Neural cell (in vitro differentiated cells): Measurements from ENCODE around the gene SPON1. TPM values are rescaled to one million over a fixed set of nuclear protein-coding genes. Genes with fewer than 3 reads are reported as not detected.

Experiments used
- H2AFZ ChIP-seq: fragments of 200-600, 300-800 bp; sonication (generic), shearing (Covaris generic); 2 replicates; pipeline ENCODE4 v1.6.0; 2014; ENCODE audit warnings: low read depth, mild to moderate bottlenecking, antibody characterized with exemption, low read length, moderate library complexity
- H3F3A ChIP-seq: fragments of 200-600 bp; shearing (Covaris generic); 2 replicates; pipeline ENCODE4 v1.6.1; 2016; ENCODE audit warnings: mild to moderate bottlenecking, moderate library complexity, mixed read lengths, antibody characterized with exemption, low read length; ENCODE audit not compliant: insufficient read depth, poor library complexity, severe bottlenecking
- H3K27ac ChIP-seq: fragments of 200-600, 300-800 bp; sonication (generic), shearing (Covaris generic); 2 replicates; pipeline ENCODE4 v1.5.1; 2014; ENCODE audit warnings: mild to moderate bottlenecking, low read length, moderate library complexity
- H3K27me3 ChIP-seq: fragments of 300-800, 200-600 bp; sonication (generic), shearing (Covaris generic); 2 replicates; pipeline ENCODE4 v1.6.0; 2014; ENCODE audit warnings: mild to moderate bottlenecking, low read depth, low read length, moderate library complexity; ENCODE audit not compliant: insufficient read depth
- H3K36me3 ChIP-seq: fragments of 300-800, 200-600 bp; sonication (generic), shearing (Covaris generic); 2 replicates; pipeline ENCODE4 v1.5.1; 2014; ENCODE audit warnings: mild to moderate bottlenecking, antibody characterized with exemption, low read length, moderate library complexity; ENCODE audit not compliant: insufficient read depth
- H3K4me2 ChIP-seq: fragments of 300-800, 200-600 bp; sonication (generic), shearing (Covaris generic); 2 replicates; pipeline ENCODE4 v1.6.0; 2014; ENCODE audit warnings: mild to moderate bottlenecking, low read length
- H3K4me3 ChIP-seq: fragments of 300-800, 200-600 bp; sonication (generic), shearing (Covaris generic); 2 replicates; pipeline ENCODE4 v1.5.1; 2014; ENCODE audit warnings: mild to moderate bottlenecking, low read length, moderate library complexity
- H3K79me2 ChIP-seq: fragments of 200-600 bp; shearing (Covaris generic); replicated peaks from 2 replicates; pipeline ENCODE4 v1.6.0; 2014; ENCODE audit warnings: mild to moderate bottlenecking, low read length, moderate library complexity; ENCODE audit not compliant: insufficient read depth
- H3K9ac ChIP-seq: fragments of 300-800, 200-600 bp; sonication (generic), shearing (Covaris generic); 2 replicates; pipeline ENCODE4 v1.6.1; 2016; ENCODE audit warnings: mild to moderate bottlenecking, low read length, mixed read lengths
- H3K9me2 ChIP-seq: fragments of 200-600 bp; shearing (Covaris generic); 2 replicates; pipeline ENCODE4 v1.6.1; 2016; ENCODE audit warnings: mild to moderate bottlenecking, low read length, mixed read lengths; ENCODE audit not compliant: insufficient read depth
- H3K9me3 ChIP-seq: fragments of 200-600, 300-800 bp; sonication (generic), shearing (Covaris generic); 2 replicates; pipeline ENCODE4 v1.6.1; 2016; ENCODE audit warnings: mild to moderate bottlenecking, mixed run types, low read length, moderate library complexity, mixed read lengths
- H4K20me1 ChIP-seq: fragments of 200-600 bp; shearing (Covaris generic); 2 replicates; pipeline ENCODE4 v1.6.1; 2016; ENCODE audit warnings: mild to moderate bottlenecking, mixed run types; ENCODE audit not compliant: insufficient read depth
- CTCF ChIP-seq: fragments of 450-650 bp; IDR thresholded peaks from 2 replicates; pipeline ENCODE4 v1.5.1; 2014; ENCODE audit warnings: antibody characterized with exemption, mild to moderate bottlenecking, moderate library complexity; ENCODE audit not compliant: poor library complexity, severe bottlenecking
- EP300 ChIP-seq: fragments of 450-650 bp; conservative IDR thresholded peaks from 2 replicates; pipeline ENCODE4 v1.6.1; 2014; ENCODE audit warnings: antibody characterized with exemption, mild to moderate bottlenecking, moderate library complexity; ENCODE audit not compliant: poor library complexity, severe bottlenecking
- EZH2 ChIP-seq: fragments of 200-600, 300-800 bp; shearing (Covaris generic), sonication (generic); IDR thresholded peaks from 2 replicates; pipeline ENCODE4 v1.6.1; 2014; ENCODE audit warnings: antibody characterized with exemption, low read length, borderline replicate concordance, mild to moderate bottlenecking; ENCODE audit not compliant: insufficient read depth, poor library complexity, severe bottlenecking
- MXI1 ChIP-seq: fragments of 450-650 bp; conservative IDR thresholded peaks from 2 replicates; pipeline ENCODE4 v1.6.1; 2014; ENCODE audit warnings: antibody characterized with exemption, mild to moderate bottlenecking; ENCODE audit not compliant: poor library complexity, severe bottlenecking
- POLR2AphosphoS5 ChIP-seq: IDR thresholded peaks from 2 replicates; pipeline ENCODE4 v1.6.1; 2012
- RAD21 ChIP-seq: fragments of 450-650 bp; conservative IDR thresholded peaks from 2 replicates; pipeline ENCODE4 v1.6.1; 2014; ENCODE audit warnings: antibody characterized with exemption, mild to moderate bottlenecking, moderate library complexity
- SMC3 ChIP-seq: fragments of 450-650 bp; conservative IDR thresholded peaks from 2 replicates; pipeline ENCODE4 v1.6.1; 2014; ENCODE audit warnings: antibody characterized with exemption, mild to moderate bottlenecking, moderate library complexity; ENCODE audit not compliant: poor library complexity
- TAF1 ChIP-seq: IDR thresholded peaks from 2 replicates; pipeline ENCODE4 v1.6.1; 2012; ENCODE audit warnings: low read depth
- polyA plus RNA-seq: library from polyadenylated mRNA; depleted of rRNA; stranded (reverse); fragments of >200 nt; gene quantifications from 2 replicates; pipeline ENCODE4 v1.2.3, GENCODE V29; 2014

The SPON1 gene
- polyA plus RNA-seq, 1 donor from 2014 or later: 0.66 TPM

- Histone ChIP-seq H3K9me2 (no peaks in the 10 kb centered on the region), H3K79me2 (peaks cover 6% of the 10 kb centered on the region), H3K36me3 (no peaks in the 10 kb centered on the region), H3K4me2 (no peak overlapping the region), H3K4me3 (no peak overlapping the region), H3F3A (no peaks in the 10 kb centered on the region), H3K27me3 (no peaks in the 10 kb centered on the region), H3K9ac (no peak overlapping the region), H4K20me1 (no peaks in the 10 kb centered on the region), H3K27ac (no peak overlapping the region), H2AFZ (no peak overlapping the region), H3K9me3 (no peaks in the 10 kb centered on the region)
- no peak for TF ChIP-seq EP300
- TF ChIP-seq EZH2: no peak
- TF ChIP-seq MXI1: no peak
- no peak for TF ChIP-seq RAD21
- TF ChIP-seq CTCF: no peak
Measured at GRCh38 chr11:14305649-14306048, 343.1 kb downstream of the SPON1 start.

- Histone ChIP-seq H3F3A (no peaks in the 10 kb centered on the region), H3K4me3 (no peak overlapping the region), H3K27ac (no peak overlapping the region), H4K20me1 (no peaks in the 10 kb centered on the region), H3K27me3 (no peaks in the 10 kb centered on the region), H3K79me2 (peaks cover 6% of the 10 kb centered on the region), H3K9me2 (no peaks in the 10 kb centered on the region), H3K36me3 (no peaks in the 10 kb centered on the region), H3K9me3 (no peaks in the 10 kb centered on the region), H3K9ac (no peak overlapping the region), H3K4me2 (no peak overlapping the region), H2AFZ (no peak overlapping the region)
- TF ChIP-seq MXI1 (no peak), SMC3 (no peak)
Measured at GRCh38 chr11:14306481-14306880, 344.0 kb downstream of the SPON1 start.

GRCh38 chr11:14308114-14308896 lies 345.8 kb downstream of the SPON1 start:
- Histone ChIP-seq H3K9me3 (no peaks in the 10 kb centered on the region), H4K20me1 (no peaks in the 10 kb centered on the region), H3F3A (no peaks in the 10 kb centered on the region), H3K9ac (no peak overlapping the region), H3K79me2 (no peaks in the 10 kb centered on the region), H3K36me3 (no peaks in the 10 kb centered on the region), H3K4me3 (no peak overlapping the region), H3K9me2 (no peaks in the 10 kb centered on the region), H3K4me2 (no peak overlapping the region), H3K27ac (no peak overlapping the region), H2AFZ (no peak overlapping the region), H3K27me3 (no peaks in the 10 kb centered on the region)
- TF ChIP-seq POLR2AphosphoS5 (no peak), TAF1 (no peak), EZH2 (no peak), CTCF (peak; percentile 55), EP300 (no peak)
